GM12878 (cell line): ENCODE data around the gene PGA4. TPM values are rescaled to one million over a fixed set of nuclear protein-coding genes. Genes with fewer than 3 reads are reported as not detected.

ENCODE experiments used
- ATAC-seq: fragments of 200-7000 bp; cut with Tn5 transposase; 3 replicates; pipeline ENCODE4 v1.9.1; 2020; ENCODE audit warnings: mild to moderate bottlenecking, moderate library complexity
- BruUV-seq: library from RNA; stranded (reverse); fragments of 400-500 nt; replicated peaks from 2 replicates; lab custom pipeline; 2021; lab: Mats Ljungman, UMichigan
- CTCF ChIA-PET: fragments of 300-600 bp; sonication (Branson Sonifier 250); formaldehyde crosslinking; extraction: SDS; loops from one replicate; lab custom pipeline; 2021; ENCODE audit warnings: inconsistent platforms; lab: Yijun Ruan, JAX
- POLR2A ChIA-PET: fragments of 350-600 bp; formaldehyde crosslinking; extraction: SDS; loops from one replicate; lab custom pipeline; 2021; ENCODE audit warnings: inconsistent platforms; lab: Charles Lee
- RAD21 ChIA-PET: fragments of 300-600 bp; sonication (Branson Sonifier 250); formaldehyde crosslinking; loops from one replicate; lab custom pipeline; 2023; ENCODE audit warnings: antibody characterized with exemption; ENCODE audit not compliant: unreplicated experiment; lab: Charles Lee
- SMC1A ChIA-PET: fragments of 300-600 bp; sonication (Branson Sonifier 250); formaldehyde crosslinking; loops from one replicate; lab custom pipeline; 2023; ENCODE audit not compliant: unreplicated experiment, uncharacterized antibody; lab: Charles Lee
- DNase-seq: peaks from one replicate; pipeline ENCODE4 v3.0.0-alpha.2; 2011; ENCODE audit warnings: low read depth, low spot score
- FAIRE-seq: peaks from 3 replicates; lab custom pipeline; 2011; peaks lifted over from hg19 to GRCh38; lab: Jason Lieb, UNC
- H2AFZ ChIP-seq: 2 replicates; pipeline ENCODE4 v1.6.0; 2011; ENCODE audit warnings: low read depth, low read length, control low read depth; ENCODE audit not compliant: control insufficient read depth
- H3K27ac ChIP-seq: 2 replicates; pipeline ENCODE4 v1.5.1; 2011; ENCODE audit warnings: control low read depth; ENCODE audit not compliant: control insufficient read depth, insufficient read depth
- H3K27me3 ChIP-seq, 2 experiments: replicated peaks in 1 of 2; 2 replicates each; pipeline versions ENCODE4 v1.6.0 to v1.6.1; 2011; ENCODE audit warnings: low read length in 1 of 2; ENCODE audit not compliant: control insufficient read depth in 2 of 2, insufficient read depth in 2 of 2
- H3K36me3 ChIP-seq, 2 experiments: 2 replicates each; pipeline ENCODE4 v1.5.1; 2011; ENCODE audit warnings: low read length in 1 of 2; ENCODE audit not compliant: control insufficient read depth in 2 of 2, insufficient read depth in 2 of 2
- H3K4me1 ChIP-seq: 2 replicates; pipeline ENCODE4 v1.6.1; 2011; ENCODE audit warnings: mild to moderate bottlenecking, low read length, moderate library complexity, mixed read lengths; ENCODE audit not compliant: control insufficient read depth, insufficient read depth
- H3K4me2 ChIP-seq: 2 replicates; pipeline ENCODE4 v1.6.0; 2011; ENCODE audit warnings: control low read depth; ENCODE audit not compliant: control insufficient read depth, insufficient read depth
- H3K4me3 ChIP-seq: fragments of 200-600 bp; sonication (generic); 2 replicates; pipeline ENCODE4 v1.5.1; 2016
- H3K79me2 ChIP-seq: 2 replicates; pipeline ENCODE4 v1.6.0; 2011; ENCODE audit warnings: low read length; ENCODE audit not compliant: control insufficient read depth, insufficient read depth
- H3K9ac ChIP-seq: 2 replicates; pipeline ENCODE4 v1.8.0; 2011; ENCODE audit warnings: low read length, control low read depth, mixed read lengths; ENCODE audit not compliant: control insufficient read depth, insufficient read depth
- H3K9me3 ChIP-seq: replicated peaks from 3 replicates; pipeline ENCODE4 v1.5.1; 2011; ENCODE audit warnings: mild to moderate bottlenecking, low read length; ENCODE audit not compliant: control insufficient read depth, insufficient read depth
- H4K20me1 ChIP-seq: 2 replicates; pipeline ENCODE4 v1.6.0; 2011; ENCODE audit not compliant: control insufficient read depth, insufficient read depth
- ASH2L ChIP-seq: fragments of 300-600, 200-600 bp; sonication (generic); IDR thresholded peaks from 2 replicates; pipeline ENCODE4 v1.6.1; 2017; ENCODE audit warnings: low read depth, mild to moderate bottlenecking, borderline replicate concordance
- BHLHE40 ChIP-seq, 2 experiments: fragments of 450-650 bp in 1 of 2; IDR thresholded peaks; 2 replicates each; pipeline ENCODE4 v1.6.1; 2011 to 2017; ENCODE audit warnings: low read depth in 2 of 2, borderline replicate concordance in 1 of 2, improper control_type of control experiment in 1 of 2, low read length in 1 of 2, mild to moderate bottlenecking in 1 of 2
- MXI1 ChIP-seq: fragments of 150-350 bp; IDR thresholded peaks from 2 replicates; pipeline ENCODE4 v1.6.1; 2011; ENCODE audit warnings: low read depth, mild to moderate bottlenecking, inconsistent platforms, low read length, improper control_type of control experiment
- MYB ChIP-seq: fragments of 150-350 bp; IDR thresholded peaks from 2 replicates; pipeline ENCODE4 v1.6.1; 2014; ENCODE audit warnings: mild to moderate bottlenecking, low read depth, low read length, borderline replicate concordance
- NFIC ChIP-seq: IDR thresholded peaks from 2 replicates; pipeline ENCODE4 v1.6.1; 2012; ENCODE audit warnings: low read depth, mild to moderate bottlenecking, inconsistent platforms, low read length, moderate library complexity
- NFXL1 ChIP-seq: fragments of 450-650 bp; IDR thresholded peaks from 2 replicates; pipeline ENCODE4 v1.6.1; 2017; ENCODE audit warnings: antibody characterized with exemption, mild to moderate bottlenecking, borderline replicate concordance
- NRF1 ChIP-seq: conservative IDR thresholded peaks from 2 replicates; pipeline ENCODE4 v1.6.1; 2011; ENCODE audit warnings: mild to moderate bottlenecking, low read depth, low read length, improper control_type of control experiment
- PAX8 ChIP-seq: fragments of 450-650 bp; IDR thresholded peaks from 2 replicates; pipeline ENCODE4 v1.6.1; 2017; ENCODE audit warnings: mild to moderate bottlenecking, moderate library complexity
- PML ChIP-seq: IDR thresholded peaks from 2 replicates; pipeline ENCODE4 v1.6.1; 2012; ENCODE audit warnings: low read length, inconsistent platforms
- TARDBP ChIP-seq: IDR thresholded peaks from 2 replicates; pipeline ENCODE4 v1.6.1; 2016; ENCODE audit warnings: borderline replicate concordance
- ZNF217 ChIP-seq: fragments of 450-650 bp; IDR thresholded peaks from 2 replicates; pipeline ENCODE4 v1.6.1; 2017; ENCODE audit warnings: antibody characterized with exemption, mild to moderate bottlenecking
- WGBS: methylation state at CpG from one replicate; pipeline ENCODE4 v1.1.6; 2016; ENCODE audit warnings: low lambda C conversion rate; ENCODE audit not compliant: insufficient replicate concordance, insufficient coverage; ENCODE audit errors: missing lambda C conversion rate; 5-methylcytosine and 5-hydroxymethylcytosine counted together
- in situ Hi-C: fragments of 300-500 bp; cut with MboI; formaldehyde crosslinking; loops from 9 replicates; pipeline ENCODE4 v1.14.3; 2018; ENCODE audit warnings: mixed read lengths
- intact Hi-C: fragments of 100-400 bp; cut with micrococcal nuclease; formaldehyde crosslinking; loops from one replicate; pipeline ENCODE4 v1.14.2; 2022; ENCODE audit not compliant: unreplicated experiment
- polyA plus RNA-seq, 11 experiments: library from polyadenylated mRNA; depleted of rRNA in 4 of 11; unstranded in 6 of 11; stranded (reverse) in 5 of 11; fragments of >200 nt; fragmentation: Nextera tagmentation in 4 of 11; fragmentation: Illumina TruSeq in 1 of 11; extraction: Ambion mirVana in 4 of 11; extraction: Trizol in 1 of 11; gene quantifications; 1 replicate in 1 of 11; 2 replicates in 10 of 11; pipeline versions ENCODE4 v1.2.1 to v1.2.3, GENCODE V29; 2011 to 2016; ENCODE audit warnings: inconsistent platforms in 2 of 11, missing spikeins in 2 of 11, low read depth in 1 of 11
- total RNA-seq, 4 experiments: library from RNA; depleted of rRNA in 3 of 4; stranded (reverse); fragments of >200 nt in 3 of 4; fragmentation: Illumina TruSeq in 1 of 4; extraction: Trizol in 1 of 4; gene quantifications; 2 replicates each; pipeline versions ENCODE4 v1.2.1 to v1.2.3, GENCODE V29; 2013 to 2021
- TF ChIP-seq, protein P1 (sequence below): fragments of 450-650 bp; formaldehyde crosslinking; IDR thresholded peaks from 2 replicates; pipeline ENCODE4 v1.5.0; 2022; ENCODE audit warnings: mild to moderate bottlenecking, missing genetic modification characterization
- TF ChIP-seq, protein P2 (sequence below): fragments of 450-650 bp; IDR thresholded peaks from 2 replicates; pipeline ENCODE4 v1.6.1; 2016; ENCODE audit warnings: mild to moderate bottlenecking
- TF ChIP-seq, protein P3 (sequence below): IDR thresholded peaks from 2 replicates; pipeline ENCODE4 v1.6.1; 2012; ENCODE audit warnings: improper control_type of control experiment, low read depth, low read length; ENCODE audit not compliant: insufficient replicate concordance

PGA4 gene
- total and polyA plus RNA-seq, 10 of the 15 experiments (the other 5 are each of a cell fraction or from before 2014, with no cell fraction given) = not detected

DNA sequence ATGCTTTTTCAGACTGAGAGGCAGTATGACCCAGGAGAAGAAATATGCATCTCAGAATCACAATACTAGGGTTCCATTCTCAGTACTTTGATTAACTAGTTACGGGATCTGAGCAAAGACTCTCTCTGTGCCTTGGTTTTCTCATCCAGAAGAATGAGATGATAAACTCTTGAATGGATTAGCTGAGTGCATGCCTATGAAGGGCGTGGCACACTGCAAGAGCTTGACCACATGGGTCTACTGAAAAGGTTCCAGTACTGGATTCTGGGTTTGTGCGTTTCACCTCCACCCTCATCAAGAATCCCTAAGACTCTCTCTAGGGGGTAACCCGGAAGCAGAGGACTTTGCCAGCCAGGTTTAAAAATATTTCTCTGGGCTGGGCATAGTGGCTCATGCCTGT is 44.5 kb downstream of the PGA4 start:
- no TSS peak for BruUV-seq
- H3K27me3 ChIP-seq = no peaks in the 10 kb centered on the region
- FAIRE-seq (no peak), ATAC-seq (no peak), DNase-seq (no peak)
- intact Hi-C loops = no loop called here
- WGBS = 55% methylated on average over 4 of the region's 4 CpGs
- no peak overlapping the region for H3K9ac ChIP-seq
- no peaks in the 10 kb centered on the region for H4K20me1 ChIP-seq
- TF ChIP-seq NRF1 = no peak
- TF ChIP-seq, protein P1, sequence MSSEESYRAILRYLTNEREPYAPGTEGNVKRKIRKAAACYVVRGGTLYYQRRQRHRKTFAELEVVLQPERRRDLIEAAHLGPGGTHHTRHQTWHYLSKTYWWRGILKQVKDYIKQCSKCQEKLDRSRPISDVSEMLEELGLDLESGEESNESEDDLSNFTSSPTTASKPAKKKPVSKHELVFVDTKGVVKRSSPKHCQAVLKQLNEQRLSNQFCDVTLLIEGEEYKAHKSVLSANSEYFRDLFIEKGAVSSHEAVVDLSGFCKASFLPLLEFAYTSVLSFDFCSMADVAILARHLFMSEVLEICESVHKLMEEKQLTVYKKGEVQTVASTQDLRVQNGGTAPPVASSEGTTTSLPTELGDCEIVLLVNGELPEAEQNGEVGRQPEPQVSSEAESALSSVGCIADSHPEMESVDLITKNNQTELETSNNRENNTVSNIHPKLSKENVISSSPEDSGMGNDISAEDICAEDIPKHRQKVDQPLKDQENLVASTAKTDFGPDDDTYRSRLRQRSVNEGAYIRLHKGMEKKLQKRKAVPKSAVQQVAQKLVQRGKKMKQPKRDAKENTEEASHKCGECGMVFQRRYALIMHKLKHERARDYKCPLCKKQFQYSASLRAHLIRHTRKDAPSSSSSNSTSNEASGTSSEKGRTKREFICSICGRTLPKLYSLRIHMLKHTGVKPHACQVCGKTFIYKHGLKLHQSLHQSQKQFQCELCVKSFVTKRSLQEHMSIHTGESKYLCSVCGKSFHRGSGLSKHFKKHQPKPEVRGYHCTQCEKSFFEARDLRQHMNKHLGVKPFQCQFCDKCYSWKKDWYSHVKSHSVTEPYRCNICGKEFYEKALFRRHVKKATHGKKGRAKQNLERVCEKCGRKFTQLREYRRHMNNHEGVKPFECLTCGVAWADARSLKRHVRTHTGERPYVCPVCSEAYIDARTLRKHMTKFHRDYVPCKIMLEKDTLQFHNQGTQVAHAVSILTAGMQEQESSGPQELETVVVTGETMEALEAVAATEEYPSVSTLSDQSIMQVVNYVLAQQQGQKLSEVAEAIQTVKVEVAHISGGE (CRISPR knock-in tag) = no peak
- TF ChIP-seq PML = no peak
- TF ChIP-seq BHLHE40 (IDR thresholded peaks at IDR 0.05; ENCODE audit: borderline replicate concordance in 1 of 2, low read depth in 2 of 2, low read length in 1 of 2) = no peak
- TF ChIP-seq, protein P2, sequence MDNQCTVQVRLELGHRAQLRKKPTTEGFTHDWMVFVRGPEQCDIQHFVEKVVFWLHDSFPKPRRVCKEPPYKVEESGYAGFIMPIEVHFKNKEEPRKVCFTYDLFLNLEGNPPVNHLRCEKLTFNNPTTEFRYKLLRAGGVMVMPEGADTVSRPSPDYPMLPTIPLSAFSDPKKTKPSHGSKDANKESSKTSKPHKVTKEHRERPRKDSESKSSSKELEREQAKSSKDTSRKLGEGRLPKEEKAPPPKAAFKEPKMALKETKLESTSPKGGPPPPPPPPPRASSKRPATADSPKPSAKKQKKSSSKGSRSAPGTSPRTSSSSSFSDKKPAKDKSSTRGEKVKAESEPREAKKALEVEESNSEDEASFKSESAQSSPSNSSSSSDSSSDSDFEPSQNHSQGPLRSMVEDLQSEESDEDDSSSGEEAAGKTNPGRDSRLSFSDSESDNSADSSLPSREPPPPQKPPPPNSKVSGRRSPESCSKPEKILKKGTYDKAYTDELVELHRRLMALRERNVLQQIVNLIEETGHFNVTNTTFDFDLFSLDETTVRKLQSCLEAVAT = no peak
- TF ChIP-seq TARDBP = no peak
- TF ChIP-seq NFIC = no peak
- TF ChIP-seq, protein P3, sequence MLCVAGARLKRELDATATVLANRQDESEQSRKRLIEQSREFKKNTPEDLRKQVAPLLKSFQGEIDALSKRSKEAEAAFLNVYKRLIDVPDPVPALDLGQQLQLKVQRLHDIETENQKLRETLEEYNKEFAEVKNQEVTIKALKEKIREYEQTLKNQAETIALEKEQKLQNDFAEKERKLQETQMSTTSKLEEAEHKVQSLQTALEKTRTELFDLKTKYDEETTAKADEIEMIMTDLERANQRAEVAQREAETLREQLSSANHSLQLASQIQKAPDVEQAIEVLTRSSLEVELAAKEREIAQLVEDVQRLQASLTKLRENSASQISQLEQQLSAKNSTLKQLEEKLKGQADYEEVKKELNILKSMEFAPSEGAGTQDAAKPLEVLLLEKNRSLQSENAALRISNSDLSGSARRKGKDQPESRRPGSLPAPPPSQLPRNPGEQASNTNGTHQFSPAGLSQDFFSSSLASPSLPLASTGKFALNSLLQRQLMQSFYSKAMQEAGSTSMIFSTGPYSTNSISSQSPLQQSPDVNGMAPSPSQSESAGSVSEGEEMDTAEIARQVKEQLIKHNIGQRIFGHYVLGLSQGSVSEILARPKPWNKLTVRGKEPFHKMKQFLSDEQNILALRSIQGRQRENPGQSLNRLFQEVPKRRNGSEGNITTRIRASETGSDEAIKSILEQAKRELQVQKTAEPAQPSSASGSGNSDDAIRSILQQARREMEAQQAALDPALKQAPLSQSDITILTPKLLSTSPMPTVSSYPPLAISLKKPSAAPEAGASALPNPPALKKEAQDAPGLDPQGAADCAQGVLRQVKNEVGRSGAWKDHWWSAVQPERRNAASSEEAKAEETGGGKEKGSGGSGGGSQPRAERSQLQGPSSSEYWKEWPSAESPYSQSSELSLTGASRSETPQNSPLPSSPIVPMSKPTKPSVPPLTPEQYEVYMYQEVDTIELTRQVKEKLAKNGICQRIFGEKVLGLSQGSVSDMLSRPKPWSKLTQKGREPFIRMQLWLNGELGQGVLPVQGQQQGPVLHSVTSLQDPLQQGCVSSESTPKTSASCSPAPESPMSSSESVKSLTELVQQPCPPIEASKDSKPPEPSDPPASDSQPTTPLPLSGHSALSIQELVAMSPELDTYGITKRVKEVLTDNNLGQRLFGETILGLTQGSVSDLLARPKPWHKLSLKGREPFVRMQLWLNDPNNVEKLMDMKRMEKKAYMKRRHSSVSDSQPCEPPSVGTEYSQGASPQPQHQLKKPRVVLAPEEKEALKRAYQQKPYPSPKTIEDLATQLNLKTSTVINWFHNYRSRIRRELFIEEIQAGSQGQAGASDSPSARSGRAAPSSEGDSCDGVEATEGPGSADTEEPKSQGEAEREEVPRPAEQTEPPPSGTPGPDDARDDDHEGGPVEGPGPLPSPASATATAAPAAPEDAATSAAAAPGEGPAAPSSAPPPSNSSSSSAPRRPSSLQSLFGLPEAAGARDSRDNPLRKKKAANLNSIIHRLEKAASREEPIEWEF = no peak
- no peak for TF ChIP-seq NFXL1
- TF ChIP-seq ASH2L = no peak
- TF ChIP-seq MYB = no peak
- no peak for TF ChIP-seq ZNF217
- no peak for TF ChIP-seq PAX8
- no peak for TF ChIP-seq MXI1
- no peaks in the 10 kb centered on the region; a peak in 1 of 4 replicates for H3K36me3 ChIP-seq
- no peaks in the 10 kb centered on the region for H3K79me2 ChIP-seq
- H3K4me1 ChIP-seq = no peaks in the 10 kb centered on the region
- no peak overlapping the region for H3K4me3 ChIP-seq
- ChIA-PET SMC1A (no interaction called here), POLR2A (no interaction called here), CTCF (interaction anchor here (1.5 kb wide), 1 partner anchor 168 kb away, joined by 3 read pairs; no protein-coding TSS in a partner anchor), RAD21 (no interaction called here)
- H3K27ac ChIP-seq = no peak overlapping the region
- in situ Hi-C loops = loop anchor here (5.0 kb wide), 1 partner anchor 74 kb away; no protein-coding TSS in a partner anchor
- H3K4me2 ChIP-seq = no peak overlapping the region
- H3K9me3 ChIP-seq = no peaks in the 10 kb centered on the region
- H2AFZ ChIP-seq = no peak overlapping the region
